ENCODE measurements around the gene SGTB.
A peak's percentile ranks its signal among the peaks of the same experiment; 100 is the strongest.
"Not testable (repeated sequence)": the region's sequence is repeated elsewhere in the genome, so short reads cannot be mapped to it uniquely, and the experiment has no call there.

The SGTB gene

GRCh38 chr5:65624571-65625555 is 97.0 kb downstream of the SGTB start, which contains the start of the genes SHLD3 and TRAPPC13:
SHLD3 (plus strand) TSS chr5:65625027; CDS start chr5:65629588, 4,561 bp downstream.
TRAPPC13 (plus strand) TSS chr5:65625027; CDS start chr5:65625061, 34 bp downstream.
- Histone ChIP-seq H3K4ac (ENCODE audit: low read depth in 1 of 2, low read length in 2 of 2) (peak within 1 kb of the TSS in 1 of 2 experiments; percentile 92), H4K91ac (ENCODE audit: low read length) (peak within 1 kb of the TSS; percentile 18), H2AFZ (ENCODE audit: low read depth, low read length) (peak within 1 kb of the TSS; percentile 72), H2BK12ac (ENCODE audit: low read length in 2 of 2) (no peak within 1 kb of the TSS), H3K23ac (ENCODE audit: low read length in 2 of 2) (peak within 1 kb of the TSS in 1 of 2 experiments; percentile 72), H3K4me3 (ENCODE audit: insufficient read depth in 1 of 2, low read depth in 1 of 2, low read length in 2 of 2) (peak within 1 kb of the TSS; percentile 81 to 88), H3K14ac (ENCODE audit: low read length in 2 of 2) (peak within 1 kb of the TSS in 1 of 2 experiments; percentile 65), H3K4me1 (ENCODE audit: control insufficient read depth, insufficient read depth, low read depth, low read length) (peaks cover 6% of the 10 kb centered on the region), H2AK5ac (ENCODE audit: low read length, severe bottlenecking) (no peak within 1 kb of the TSS), H3K79me1 (replicated peaks; ENCODE audit: low read length, poor library complexity, severe bottlenecking) (peaks cover 11% of the 10 kb centered on the region), H4K8ac (ENCODE audit: low read length) (peak within 1 kb of the TSS; percentile 89), H3K27me3 (ENCODE audit: control insufficient read depth in 1 of 2, insufficient read depth in 1 of 2, low read length in 2 of 2) (no peaks in the 10 kb centered on the region), H2BK120ac (ENCODE audit: low read depth, low read length) (no peak within 1 kb of the TSS), H2BK5ac (ENCODE audit: low read depth, low read length, poor library complexity, severe bottlenecking) (peak within 1 kb of the TSS; percentile 69), H3K36me3 (ENCODE audit: control insufficient read depth in 1 of 2, insufficient read depth in 2 of 2, low read depth in 1 of 2, low read length in 2 of 2) (peaks cover 2 to 11% of the 10 kb centered on the region in 2 experiments), H3K9me3 (ENCODE audit: control insufficient read depth, low read length) (no peaks in the 10 kb centered on the region), H2BK15ac (ENCODE audit: low read depth, poor library complexity, severe bottlenecking) (no peak within 1 kb of the TSS), H3K18ac (ENCODE audit: low read depth in 1 of 2, low read length in 2 of 2) (peak within 1 kb of the TSS; percentile 58 to 80), H3K27ac (ENCODE audit: low read length, poor library complexity, severe bottlenecking) (peak within 1 kb of the TSS; percentile 94), H3K4me2 (ENCODE audit: low read length, poor library complexity, severe bottlenecking) (peak within 1 kb of the TSS; percentile 74), H3K9ac (ENCODE audit: low read length) (peak within 1 kb of the TSS; percentile 96)
- under 1% methylated on average over 35 of the region's 36 CpGs for WGBS
- DNase-seq: peak; percentile 94

- peak within 1 kb of the TSS in 1 of 2 experiments; percentile 92 for H3K4ac ChIP-seq (ENCODE audit: low read depth in 1 of 2, low read length in 2 of 2)
- no peak within 1 kb of the TSS for H2BK12ac ChIP-seq (ENCODE audit: low read length in 2 of 2)
- H3K4me3 ChIP-seq (ENCODE audit: insufficient read depth in 1 of 2, low read depth in 1 of 2, low read length in 2 of 2): peak within 1 kb of the TSS; percentile 81 to 88
- H2BK120ac ChIP-seq (ENCODE audit: low read depth, low read length): no peak within 1 kb of the TSS
- H3K79me1 ChIP-seq (replicated peaks; ENCODE audit: low read length, poor library complexity, severe bottlenecking): peaks cover 8% of the 10 kb centered on the region
- H3K18ac ChIP-seq (ENCODE audit: low read depth in 1 of 2, low read length in 2 of 2): peak within 1 kb of the TSS; percentile 58 to 80
- no peaks in the 10 kb centered on the region for H3K9me3 ChIP-seq (ENCODE audit: control insufficient read depth, low read length)
- peak within 1 kb of the TSS; percentile 94 for H3K27ac ChIP-seq (ENCODE audit: low read length, poor library complexity, severe bottlenecking)
- peaks cover 2 to 3% of the 10 kb centered on the region in 2 experiments for H3K36me3 ChIP-seq (ENCODE audit: control insufficient read depth in 1 of 2, insufficient read depth in 2 of 2, low read depth in 1 of 2, low read length in 2 of 2)
- H3K23ac ChIP-seq (ENCODE audit: low read length in 2 of 2): peak within 1 kb of the TSS in 1 of 2 experiments; percentile 72
- peak within 1 kb of the TSS; percentile 74 for H3K4me2 ChIP-seq (ENCODE audit: low read length, poor library complexity, severe bottlenecking)
- H3K4me1 ChIP-seq (ENCODE audit: control insufficient read depth, insufficient read depth, low read depth, low read length): peaks cover 6% of the 10 kb centered on the region
- H2AFZ ChIP-seq (ENCODE audit: low read depth, low read length): peak within 1 kb of the TSS; percentile 72
- peak within 1 kb of the TSS; percentile 89 for H4K8ac ChIP-seq (ENCODE audit: low read length)
- peak; percentile 96 for DNase-seq
- no peak within 1 kb of the TSS for H2BK15ac ChIP-seq (ENCODE audit: low read depth, poor library complexity, severe bottlenecking)
- under 1% methylated on average over 32 of the region's 32 CpGs for WGBS
- H2BK5ac ChIP-seq (ENCODE audit: low read depth, low read length, poor library complexity, severe bottlenecking): peak within 1 kb of the TSS; percentile 69
- H3K9ac ChIP-seq (ENCODE audit: low read length): peak within 1 kb of the TSS; percentile 96
- no peaks in the 10 kb centered on the region for H3K27me3 ChIP-seq (ENCODE audit: control insufficient read depth in 1 of 2, insufficient read depth in 1 of 2, low read length in 2 of 2)
- H3K14ac ChIP-seq (ENCODE audit: low read length in 2 of 2): peak within 1 kb of the TSS in 1 of 2 experiments; percentile 65
- H4K91ac ChIP-seq (ENCODE audit: low read length): peak within 1 kb of the TSS; percentile 18
- H2AK5ac ChIP-seq (ENCODE audit: low read length, severe bottlenecking): no peak within 1 kb of the TSS
Measured at GRCh38 chr5:65624025-65624570, 97.8 kb downstream of the SGTB start, which contains the start of gene TRIM23. TRIM23 (minus strand) TSS chr5:65624333; CDS start chr5:65624274, 59 bp downstream.

- H3K79me1 ChIP-seq (replicated peaks; ENCODE audit: low read length, poor library complexity, severe bottlenecking): peaks cover 8% of the 10 kb centered on the region
- no peak overlapping the region for H3K23ac ChIP-seq (ENCODE audit: low read length in 2 of 2)
- 42% methylated on average over 4 of the region's 9 CpGs for WGBS
- no peak overlapping the region for H3K14ac ChIP-seq (ENCODE audit: low read length in 2 of 2)
- no peaks in the 10 kb centered on the region for H3K27me3 ChIP-seq (ENCODE audit: control insufficient read depth in 1 of 2, insufficient read depth in 1 of 2, low read length in 2 of 2)
- no peak overlapping the region for H4K8ac ChIP-seq (ENCODE audit: low read length)
- H2BK12ac ChIP-seq (ENCODE audit: low read length in 2 of 2): no peak overlapping the region
- H3K18ac ChIP-seq (ENCODE audit: low read depth in 1 of 2, low read length in 2 of 2): no peak overlapping the region
- H2BK5ac ChIP-seq (ENCODE audit: low read depth, low read length, poor library complexity, severe bottlenecking): no peak overlapping the region
- no peak overlapping the region for H3K27ac ChIP-seq (ENCODE audit: low read length, poor library complexity, severe bottlenecking)
- no peak overlapping the region for H2AK5ac ChIP-seq (ENCODE audit: low read length, severe bottlenecking)
- no peak overlapping the region for H4K91ac ChIP-seq (ENCODE audit: low read length)
- H2AFZ ChIP-seq (ENCODE audit: low read depth, low read length): no peak overlapping the region
- peak overlapping the region; percentile 96 for H3K9ac ChIP-seq (ENCODE audit: low read length)
- H2BK120ac ChIP-seq (ENCODE audit: low read depth, low read length): no peak overlapping the region
- H3K36me3 ChIP-seq (ENCODE audit: control insufficient read depth in 1 of 2, insufficient read depth in 2 of 2, low read depth in 1 of 2, low read length in 2 of 2): peaks cover 2% of the 10 kb centered on the region in 2 experiments
- H3K4ac ChIP-seq (ENCODE audit: low read depth in 1 of 2, low read length in 2 of 2): no peak overlapping the region
- peaks cover 6% of the 10 kb centered on the region for H3K4me1 ChIP-seq (ENCODE audit: control insufficient read depth, insufficient read depth, low read depth, low read length)
- H3K4me3 ChIP-seq (ENCODE audit: insufficient read depth in 1 of 2, low read depth in 1 of 2, low read length in 2 of 2): peak overlapping the region; percentile 81 to 88
- peak overlapping the region; percentile 74 for H3K4me2 ChIP-seq (ENCODE audit: low read length, poor library complexity, severe bottlenecking)
- no peak for DNase-seq
- no peak overlapping the region for H2BK15ac ChIP-seq (ENCODE audit: low read depth, poor library complexity, severe bottlenecking)
- H3K9me3 ChIP-seq (ENCODE audit: control insufficient read depth, low read length): no peaks in the 10 kb centered on the region
Measured at GRCh38 chr5:65623482-65623881, 98.4 kb downstream of the SGTB start.

- H2AK5ac ChIP-seq (ENCODE audit: low read length, severe bottlenecking); DNase-seq; H2BK120ac ChIP-seq (ENCODE audit: low read depth, low read length); H2AFZ ChIP-seq (ENCODE audit: low read depth, low read length); H2BK12ac ChIP-seq (ENCODE audit: low read length in 2 of 2); H4K91ac ChIP-seq (ENCODE audit: low read length); H4K8ac ChIP-seq (ENCODE audit: low read length); H3K9me3 ChIP-seq (ENCODE audit: control insufficient read depth, low read length); H3K79me1 ChIP-seq (replicated peaks; ENCODE audit: low read length, poor library complexity, severe bottlenecking); H3K4me2 ChIP-seq (ENCODE audit: low read length, poor library complexity, severe bottlenecking); H3K14ac ChIP-seq (ENCODE audit: low read length in 2 of 2); H3K18ac ChIP-seq (ENCODE audit: low read depth in 1 of 2, low read length in 2 of 2); H3K9ac ChIP-seq (ENCODE audit: low read length); H2BK15ac ChIP-seq (ENCODE audit: low read depth, poor library complexity, severe bottlenecking); H3K23ac ChIP-seq (ENCODE audit: low read length in 2 of 2); H3K4me1 ChIP-seq (ENCODE audit: control insufficient read depth, insufficient read depth, low read depth, low read length); H3K27ac ChIP-seq (ENCODE audit: low read length, poor library complexity, severe bottlenecking); H3K4ac ChIP-seq (ENCODE audit: low read depth in 1 of 2, low read length in 2 of 2); H3K27me3 ChIP-seq (ENCODE audit: control insufficient read depth in 1 of 2, insufficient read depth in 1 of 2, low read length in 2 of 2); H3K4me3 ChIP-seq (ENCODE audit: insufficient read depth in 1 of 2, low read depth in 1 of 2, low read length in 2 of 2); H2BK5ac ChIP-seq (ENCODE audit: low read depth, low read length, poor library complexity, severe bottlenecking): not testable (repeated sequence)
- WGBS: 96% methylated on average over 3 of the region's 4 CpGs
- peaks cover 0 to 13% of the 10 kb centered on the region in 2 experiments for H3K36me3 ChIP-seq (ENCODE audit: control insufficient read depth in 1 of 2, insufficient read depth in 2 of 2, low read depth in 1 of 2, low read length in 2 of 2)
Measured at GRCh38 chr5:65621961-65622360, 99.9 kb downstream of the SGTB start.

Data from mesenchymal stem cell (in vitro differentiated cells and primary cell).